GM18505 (cell line): ENCODE measurements around the gene FOXK2.

Source experiments
- ATAC-seq: cut with Tn5 transposase; IDR thresholded peaks from one replicate; pipeline ENCODE4 v1.9.1; 2021; ENCODE audit not compliant: unreplicated experiment
- POLR2A ChIP-seq: IDR thresholded peaks from 4 replicates; pipeline ENCODE4 v1.6.1; 2011; ENCODE audit warnings: borderline replicate concordance; ENCODE audit not compliant: insufficient read depth, insufficient read length; ENCODE audit errors: extremely low read depth

FOXK2 gene

GRCh38 chr17:82598256-82599119 is 79.0 kb downstream of the FOXK2 start:
- no peak for TF ChIP-seq POLR2A
- no peak for ATAC-seq

- ATAC-seq = no peak
- TF ChIP-seq POLR2A = no peak
These were observed 80.4 kb downstream of the FOXK2 start for GRCh38 chr17:82599674-82600661.

DNA sequence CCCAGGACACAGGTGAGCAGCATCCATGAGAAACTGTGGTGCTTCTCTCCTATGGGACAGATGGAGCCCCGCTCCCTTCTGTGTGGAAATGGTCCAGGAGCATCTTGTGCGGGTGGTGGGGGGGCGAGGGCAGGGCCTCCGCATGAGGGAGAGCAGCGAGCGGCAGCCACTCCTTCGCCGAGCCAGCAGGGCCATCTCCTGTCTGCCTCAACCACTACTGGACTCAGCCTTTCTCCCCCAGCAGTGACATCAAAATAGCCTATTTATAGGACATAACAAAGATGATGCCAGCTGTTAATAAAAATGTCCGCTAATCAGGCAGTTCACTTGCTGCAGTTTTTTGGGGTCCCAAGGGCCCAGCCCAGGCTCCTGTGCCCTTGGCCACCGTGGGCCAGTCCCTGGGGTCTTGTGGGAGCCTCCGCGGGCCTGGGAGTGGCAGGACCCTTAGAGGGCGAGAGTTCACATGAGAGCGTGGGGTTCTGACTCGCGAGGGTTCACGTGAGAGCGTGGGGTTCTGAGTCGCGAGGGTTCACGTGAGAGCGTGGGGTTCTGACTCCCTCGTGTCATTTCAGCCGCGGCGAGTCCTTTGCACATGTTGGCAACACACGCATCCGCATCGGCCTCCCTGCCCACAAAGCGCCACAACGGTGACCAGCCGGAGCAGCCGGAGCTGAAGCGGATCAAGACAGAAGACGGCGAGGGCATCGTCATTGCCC is 81.4 kb downstream of the FOXK2 start:
- no peak for TF ChIP-seq POLR2A
- no peak for ATAC-seq

DNA sequence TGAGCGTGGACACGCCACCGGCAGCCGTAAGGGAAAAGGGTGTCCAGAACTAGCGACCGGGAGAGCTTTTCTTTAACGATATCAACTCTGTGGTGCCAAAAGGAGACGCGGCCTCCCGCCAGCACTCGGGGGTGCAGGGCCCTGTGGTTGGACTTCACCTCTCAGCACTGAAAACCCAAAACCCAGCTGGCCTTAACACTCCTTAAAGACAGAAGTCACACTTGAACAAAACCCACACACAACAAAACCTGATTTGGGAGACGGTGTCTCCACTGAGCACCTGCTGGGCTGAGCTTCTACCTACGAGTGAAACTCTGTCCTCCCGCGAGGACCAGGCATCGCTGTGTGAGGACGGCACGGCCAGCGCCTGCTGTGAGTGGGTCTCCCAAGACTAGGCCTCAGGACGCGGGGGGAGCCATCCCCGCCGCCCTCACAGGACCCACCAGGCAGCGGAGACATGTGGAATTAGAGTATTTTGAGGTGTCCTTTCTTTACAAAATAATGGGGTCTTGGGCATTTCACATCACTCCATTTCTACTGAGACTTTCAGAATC is 82.0 kb downstream of the FOXK2 start:
- no peak for TF ChIP-seq POLR2A
- ATAC-seq = no peak

- TF ChIP-seq POLR2A = no peak
- ATAC-seq = no peak
These were observed 83.0 kb downstream of the FOXK2 start for GRCh38 chr17:82602487-82602886.

- TF ChIP-seq POLR2A = peak; percentile 7
- ATAC-seq = no peak
These were observed 83.6 kb downstream of the FOXK2 start for GRCh38 chr17:82602986-82603710.

- no peak for ATAC-seq
These were observed 84.5 kb downstream of the FOXK2 start for GRCh38 chr17:82603981-82604448.

GRCh38 chr17:82604532-82604931 is 85.0 kb downstream of the FOXK2 start:
- ATAC-seq = no peak
- TF ChIP-seq POLR2A = no peak

More at GRCh38 chr17:82603981-82604448, 84.5 kb downstream of the FOXK2 start:
- TF ChIP-seq POLR2A = no peak

GRCh38 chr17:82605939-82606600 is 86.5 kb downstream of the FOXK2 start:
- no peak for TF ChIP-seq POLR2A
- no peak for ATAC-seq

GRCh38 chr17:82608816-82609215 is 89.3 kb downstream of the FOXK2 start:
- ATAC-seq = no peak
- no peak for TF ChIP-seq POLR2A

DNA sequence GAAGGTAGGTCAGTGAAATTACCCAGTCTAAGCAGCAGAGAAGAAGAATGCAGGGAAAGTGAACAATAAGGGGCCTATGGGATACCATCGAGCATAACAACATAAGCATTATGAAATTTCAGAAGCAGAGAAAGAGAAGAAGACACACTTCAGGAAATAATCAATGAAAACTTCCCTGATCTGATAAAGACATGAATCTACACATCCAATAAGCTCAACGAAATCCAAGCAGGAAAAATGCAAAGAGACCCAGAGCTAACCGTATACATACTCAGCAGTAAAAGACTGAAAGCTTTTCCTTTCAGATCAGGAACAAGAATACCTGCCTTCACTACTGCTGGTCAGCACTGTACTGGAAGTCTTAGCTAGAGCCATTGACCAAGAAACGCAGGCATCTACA is 90.1 kb downstream of the FOXK2 start:
- no peak for TF ChIP-seq POLR2A
- ATAC-seq = no peak
